ENCODE measurements around the gene MAP3K7CL. TPM values are rescaled to one million over a fixed set of nuclear protein-coding genes. Genes with fewer than 3 reads are reported as not detected.

The MAP3K7CL gene
- total and polyA plus RNA-seq, 2 of the 8 experiments (the other 6 are each of a cell fraction or from before 2014, with no cell fraction given), result not detected

- H2BK5ac ChIP-seq (ENCODE audit: low read depth, low read length), result no peak overlapping the region
- no peak overlapping the region for H3K18ac ChIP-seq (ENCODE audit: extremely low read depth, low read length)
- H3K4me3 ChIP-seq (ENCODE audit: extremely low read depth in 1 of 4, insufficient read depth in 2 of 4, low read depth in 3 of 4, low read length in 4 of 4), result no peak overlapping the region
- H4K91ac ChIP-seq (replicated peaks; ENCODE audit: insufficient read length, low read length), result no peak overlapping the region
- no peak overlapping the region for H3K14ac ChIP-seq (ENCODE audit: insufficient read length)
- no peak overlapping the region for H3K56ac ChIP-seq (replicated peaks; ENCODE audit: insufficient read length, low read depth, low read length)
- H3K4ac ChIP-seq (replicated peaks; ENCODE audit: insufficient read length, low read depth, low read length), result no peak overlapping the region
- no peak for TF ChIP-seq BRCA1 (IDR thresholded peaks at IDR 0.05; ENCODE audit: low read depth, low read length)
- H3K9ac ChIP-seq (replicated peaks in 1 of 4; ENCODE audit: extremely low read depth in 1 of 4, low read depth in 3 of 4, low read length in 3 of 4), result no peak overlapping the region
- WGBS, 2 experiments (ENCODE audit: extremely low coverage in 1 of 2, insufficient coverage in 1 of 2, insufficient read length in 1 of 2, insufficient replicate concordance in 2 of 2, low coverage in 1 of 2, low lambda C conversion rate in 2 of 2, missing lambda C conversion rate in 1 of 2), result 96% methylated on average over 1 of the region's 1 CpG; no CpG with 5 or more reads in 1 of the 2 experiments
- H4K8ac ChIP-seq (ENCODE audit: extremely low read depth, insufficient read depth, low read length), result no peak overlapping the region
- no peaks in the 10 kb centered on the region for H3K9me3 ChIP-seq (ENCODE audit: insufficient read depth in 2 of 2, low read depth in 1 of 2, low read length in 1 of 2)
- H2BK15ac ChIP-seq (ENCODE audit: low read length), result no peak overlapping the region
- H3K4me2 ChIP-seq (ENCODE audit: insufficient read depth in 1 of 2, low read depth in 2 of 2, low read length in 2 of 2), result no peak overlapping the region
- FAIRE-seq, result no peak
- no peaks in the 10 kb centered on the region for H3K79me2 ChIP-seq (ENCODE audit: control insufficient read depth in 1 of 2, insufficient read depth in 2 of 2, low read length in 2 of 2)
- no peak overlapping the region for H2BK20ac ChIP-seq (ENCODE audit: low read length)
- no peak overlapping the region for H3K27ac ChIP-seq (ENCODE audit: low read depth, low read length)
- no peak overlapping the region for H2BK12ac ChIP-seq (ENCODE audit: low read depth, low read length)
- ChIA-PET CTCF (ENCODE audit: partially characterized antibody) (no interaction called here), POLR2A (ENCODE audit: partially characterized antibody) (no interaction called here)
- no peak overlapping the region for H2AK5ac ChIP-seq (ENCODE audit: low read depth, low read length)
- no peaks in the 10 kb centered on the region for H3K23me2 ChIP-seq (ENCODE audit: low read depth, low read length)
- H2BK120ac ChIP-seq (replicated peaks; ENCODE audit: low read depth, low read length), result no peak overlapping the region
- no peaks in the 10 kb centered on the region for H3K4me1 ChIP-seq (replicated peaks in 1 of 4; ENCODE audit: control insufficient read depth in 3 of 4, insufficient read depth in 4 of 4, low read length in 3 of 4)
- H2AFZ ChIP-seq (ENCODE audit: low read length), result no peak overlapping the region
- no peak for DNase-seq (ENCODE audit: low read depth in 1 of 2, low spot score in 2 of 2)
- no peaks in the 10 kb centered on the region for H3K36me3 ChIP-seq (ENCODE audit: control insufficient read depth in 2 of 4, insufficient read depth in 4 of 4, low read length in 3 of 4)
- H4K20me1 ChIP-seq (replicated peaks in 1 of 2; ENCODE audit: control insufficient read depth in 1 of 2, insufficient read depth in 2 of 2, low read length in 2 of 2), result no peaks in the 10 kb centered on the region
- no peaks in the 10 kb centered on the region for H3K79me1 ChIP-seq (ENCODE audit: low read depth, low read length)
- H3K27me3 ChIP-seq (replicated peaks in 1 of 4; ENCODE audit: control insufficient read depth in 3 of 4, extremely low read depth in 1 of 4, insufficient read depth in 3 of 4, low read length in 3 of 4), result no peaks in the 10 kb centered on the region
- no peak overlapping the region for H4K5ac ChIP-seq (ENCODE audit: insufficient read length, low read depth, low read length)
- no peak overlapping the region for H3K23ac ChIP-seq (ENCODE audit: insufficient read length)
These were observed 16.3 kb downstream of the MAP3K7CL start for GRCh38 chr21:29146726-29147125.
